ENCODE results near the gene KIF14. TPM values are rescaled to one million over a fixed set of nuclear protein-coding genes. Genes with fewer than 3 reads are reported as not detected.

The KIF14 gene
- total and polyA plus RNA-seq, 2 of the 8 experiments (the other 6 are each of a cell fraction or from before 2014, with no cell fraction given): 2.6 to 23.3 TPM

GRCh38 chr1:200520735-200521134 lies 99.8 kb downstream of the KIF14 start:
- TF ChIP-seq BRCA1 (IDR thresholded peaks at IDR 0.05; ENCODE audit: low read depth, low read length): no peak
- TF ChIP-seq NRF1 (IDR thresholded peaks at IDR 0.05; ENCODE audit: low read depth, low read length): no peak
- TF ChIP-seq RXRA (IDR thresholded peaks at IDR 0.05; ENCODE audit: insufficient read depth, low read depth, low read length): no peak
- TF ChIP-seq POLR2AphosphoS5 (IDR thresholded peaks at IDR 0.05; ENCODE audit: low read depth, low read length): no peak
- no peak for TF ChIP-seq MAX (IDR thresholded peaks at IDR 0.05)
- TF ChIP-seq TEAD4 (IDR thresholded peaks at IDR 0.05; ENCODE audit: low read depth, low read length): no peak
- TF ChIP-seq PHF8 (conservative IDR thresholded peaks at IDR 0.05; ENCODE audit: low read depth, low read length): no peak
- no peak for TF ChIP-seq ASH2L (IDR thresholded peaks at IDR 0.05; ENCODE audit: low read length)
- TF ChIP-seq FOSL1 (IDR thresholded peaks at IDR 0.05; ENCODE audit: insufficient read depth, low read depth, low read length): no peak
- TF ChIP-seq CHD1 (IDR thresholded peaks at IDR 0.05; ENCODE audit: low read depth, low read length): no peak
- TF ChIP-seq POU5F1 (IDR thresholded peaks at IDR 0.05; ENCODE audit: low read depth, low read length): no peak
- TF ChIP-seq SAP30 (IDR thresholded peaks at IDR 0.05; ENCODE audit: insufficient read depth, insufficient replicate concordance, low read length): no peak
- TF ChIP-seq RAD21 (IDR thresholded peaks at IDR 0.05 in 1 of 2, conservative IDR thresholded peaks at IDR 0.05 in 1 of 2; ENCODE audit: low read depth in 2 of 2, low read length in 2 of 2): no peak
- no peak for TF ChIP-seq SUZ12 (IDR thresholded peaks at IDR 0.05; ENCODE audit: low read length)
- H2BK15ac ChIP-seq (ENCODE audit: low read length): no peak overlapping the region
- H3K4me1 ChIP-seq (replicated peaks in 1 of 4; ENCODE audit: control insufficient read depth in 3 of 4, insufficient read depth in 4 of 4, low read length in 3 of 4): peaks cover 0 to 5% (median 1%) of the 10 kb centered on the region in 4 experiments; a peak in 1 of 7 replicates
- no peaks in the 10 kb centered on the region for H3K79me2 ChIP-seq (ENCODE audit: control insufficient read depth in 1 of 2, insufficient read depth in 2 of 2, low read length in 2 of 2)
- WGBS, 2 experiments (ENCODE audit: extremely low coverage in 1 of 2, insufficient coverage in 1 of 2, insufficient read length in 1 of 2, insufficient replicate concordance in 2 of 2, low coverage in 1 of 2, low lambda C conversion rate in 2 of 2, missing lambda C conversion rate in 1 of 2): 93% methylated on average over 8 of the region's 8 CpGs; no CpG with 5 or more reads in 1 of the 2 experiments
- H3K36me3 ChIP-seq (ENCODE audit: control insufficient read depth in 2 of 4, insufficient read depth in 4 of 4, low read length in 3 of 4): no peaks in the 10 kb centered on the region; a peak in 1 of 8 replicates
- H2BK120ac ChIP-seq (replicated peaks; ENCODE audit: low read depth, low read length): no peak overlapping the region
- H3K27ac ChIP-seq (ENCODE audit: low read depth, low read length): no peak overlapping the region
- H4K5ac ChIP-seq (ENCODE audit: insufficient read length, low read depth, low read length): no peak overlapping the region
- no peak overlapping the region for H3K56ac ChIP-seq (replicated peaks; ENCODE audit: insufficient read length, low read depth, low read length)
- no peaks in the 10 kb centered on the region for H3K27me3 ChIP-seq (replicated peaks in 1 of 4; ENCODE audit: control insufficient read depth in 3 of 4, extremely low read depth in 1 of 4, insufficient read depth in 3 of 4, low read length in 3 of 4)
- ChIA-PET POLR2A (ENCODE audit: partially characterized antibody) (no interaction called here), CTCF (ENCODE audit: partially characterized antibody) (interaction anchor here (0.7 to 2.8 kb wide), 3 partner anchors 11 to 244 kb away, joined by 3 to 16 read pairs (median 3); no protein-coding TSS in a partner anchor)
- H3K79me1 ChIP-seq (ENCODE audit: low read depth, low read length): no peaks in the 10 kb centered on the region
- no peak overlapping the region for H3K23ac ChIP-seq (ENCODE audit: insufficient read length)
- no peak overlapping the region for H3K4me3 ChIP-seq (ENCODE audit: extremely low read depth in 1 of 4, insufficient read depth in 2 of 4, low read depth in 3 of 4, low read length in 4 of 4)
- no peak overlapping the region for H2AFZ ChIP-seq (ENCODE audit: low read length)
- no peak overlapping the region for H3K4ac ChIP-seq (replicated peaks; ENCODE audit: insufficient read length, low read depth, low read length)
- no peak overlapping the region for H3K14ac ChIP-seq (ENCODE audit: insufficient read length)
- no peak overlapping the region for H2BK20ac ChIP-seq (ENCODE audit: low read length)
- no peak overlapping the region for H2BK12ac ChIP-seq (ENCODE audit: low read depth, low read length)
- no peak overlapping the region for H3K4me2 ChIP-seq (ENCODE audit: insufficient read depth in 1 of 2, low read depth in 2 of 2, low read length in 2 of 2)
- no peak overlapping the region for H3K18ac ChIP-seq (ENCODE audit: extremely low read depth, low read length)
- FAIRE-seq (no peak), DNase-seq (ENCODE audit: low read depth in 1 of 2, low spot score in 2 of 2) (no peak)
- no peak overlapping the region for H4K8ac ChIP-seq (ENCODE audit: extremely low read depth, insufficient read depth, low read length)
- no peak overlapping the region for H2BK5ac ChIP-seq (ENCODE audit: low read depth, low read length)
- no peak overlapping the region for H2AK5ac ChIP-seq (ENCODE audit: low read depth, low read length)
- H3K9me3 ChIP-seq (ENCODE audit: insufficient read depth in 2 of 2, low read depth in 1 of 2, low read length in 1 of 2): no peaks in the 10 kb centered on the region
- no peak overlapping the region for H3K9ac ChIP-seq (replicated peaks in 1 of 4; ENCODE audit: extremely low read depth in 1 of 4, low read depth in 3 of 4, low read length in 3 of 4)
- H4K91ac ChIP-seq (replicated peaks; ENCODE audit: insufficient read length, low read length): no peak overlapping the region
- no peaks in the 10 kb centered on the region for H4K20me1 ChIP-seq (replicated peaks in 1 of 2; ENCODE audit: control insufficient read depth in 1 of 2, insufficient read depth in 2 of 2, low read length in 2 of 2)
- no peaks in the 10 kb centered on the region for H3K23me2 ChIP-seq (ENCODE audit: low read depth, low read length)

All from H1 (cell line).